Measurements from ENCODE around the gene PALD1. TPM values are rescaled to one million over a fixed set of nuclear protein-coding genes. Genes with fewer than 3 reads are reported as not detected.
"Not testable (repeated sequence)": the region's sequence is repeated elsewhere in the genome, so short reads cannot be mapped to it uniquely, and the experiment has no call there.

PALD1 gene
- total and polyA plus RNA-seq, 2 of the 4 experiments (the other 2 are of a cell fraction): 0.12 to 0.18 TPM

DNA sequence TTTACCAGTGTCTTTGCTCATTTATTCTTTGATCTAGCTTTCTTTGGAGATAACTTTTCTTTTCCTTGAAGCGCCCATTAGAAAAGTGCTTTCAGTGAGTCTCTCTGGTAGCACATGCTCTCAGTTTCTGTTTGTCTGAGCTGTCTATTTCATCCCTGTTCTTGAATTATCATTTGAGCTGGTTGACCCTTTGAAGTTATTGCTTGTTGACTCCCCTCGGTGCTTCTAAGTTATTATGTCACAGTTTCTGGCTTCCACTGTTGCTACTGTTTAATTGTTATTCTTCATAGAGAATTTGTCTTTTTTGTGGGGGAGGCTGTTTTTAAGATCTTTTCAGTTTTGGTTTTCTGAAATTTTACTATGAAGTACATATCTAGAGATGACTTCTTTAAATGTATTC, 135.4 kb downstream of the PALD1 start:
- H4K5ac ChIP-seq (ENCODE audit: low read depth, low read length): no peak overlapping the region
- no TSS peak for BruUV-seq (replicated peaks)
- no peak overlapping the region for H2AK5ac ChIP-seq (ENCODE audit: low read depth, low read length)
- no peaks in the 10 kb centered on the region for H3K4me1 ChIP-seq (ENCODE audit: control insufficient read depth, insufficient read depth, low read length)
- H2BK15ac ChIP-seq (ENCODE audit: low read depth, low read length): no peak overlapping the region
- no peak overlapping the region for H3K4me2 ChIP-seq (ENCODE audit: low read depth, low read length)
- ATAC-seq (ENCODE audit: low read depth) (no peak), DNase-seq (no peak)
- ChIA-PET POLR2A (ENCODE audit: unreplicated experiment) (no interaction called here), CTCF (no interaction called here)
- TF ChIP-seq SMC3 (IDR thresholded peaks at IDR 0.05; ENCODE audit: low read depth, low read length): no peak
- TF ChIP-seq, protein P1, sequence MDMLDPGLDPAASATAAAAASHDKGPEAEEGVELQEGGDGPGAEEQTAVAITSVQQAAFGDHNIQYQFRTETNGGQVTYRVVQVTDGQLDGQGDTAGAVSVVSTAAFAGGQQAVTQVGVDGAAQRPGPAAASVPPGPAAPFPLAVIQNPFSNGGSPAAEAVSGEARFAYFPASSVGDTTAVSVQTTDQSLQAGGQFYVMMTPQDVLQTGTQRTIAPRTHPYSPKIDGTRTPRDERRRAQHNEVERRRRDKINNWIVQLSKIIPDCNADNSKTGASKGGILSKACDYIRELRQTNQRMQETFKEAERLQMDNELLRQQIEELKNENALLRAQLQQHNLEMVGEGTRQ (IDR thresholded peaks at IDR 0.05; ENCODE audit: low read depth, low read length): no peak
- no peak for TF ChIP-seq FOS (IDR thresholded peaks at IDR 0.05; ENCODE audit: low read depth, low read length)
- TF ChIP-seq RAD21 (IDR thresholded peaks at IDR 0.05; ENCODE audit: low read length): no peak
- no peak overlapping the region for H2AFZ ChIP-seq (replicated peaks; ENCODE audit: low read length, poor library complexity)
- no peaks in the 10 kb centered on the region for H3K79me1 ChIP-seq (ENCODE audit: low read depth in 1 of 2, low read length in 2 of 2)
- dilution Hi-C loops (cut with HindIII; ENCODE audit: low sequenced_read_pairs, unreplicated experiment): no loop called here
- in situ Hi-C loops (cut with MboI; ENCODE audit: low sequenced_read_pairs): no loop called here
- no peak overlapping the region for H3K18ac ChIP-seq (ENCODE audit: low read depth, low read length)
- no peak overlapping the region for H3K27ac ChIP-seq (ENCODE audit: insufficient read depth, low read length)
- H2AK9ac ChIP-seq (replicated peaks; ENCODE audit: low read depth, low read length, poor library complexity): no peak overlapping the region
- no peak overlapping the region for H2BK120ac ChIP-seq (ENCODE audit: low read depth, low read length)
- intact Hi-C loops (cut with micrococcal nuclease): no loop called here
- no peak overlapping the region for H3K23ac ChIP-seq (ENCODE audit: low read depth, low read length)
- H4K20me1 ChIP-seq (ENCODE audit: insufficient read depth, low read length): no peaks in the 10 kb centered on the region
- H3K4ac ChIP-seq (ENCODE audit: low read depth, low read length): no peak overlapping the region
- H3K9ac ChIP-seq (ENCODE audit: low read depth, low read length): no peak overlapping the region
- no peak overlapping the region for H4K91ac ChIP-seq (ENCODE audit: insufficient read depth, low read depth, low read length)
- H3K4me3 ChIP-seq (ENCODE audit: insufficient read depth, low read depth, low read length): no peak overlapping the region
- no peaks in the 10 kb centered on the region for H3K36me3 ChIP-seq (ENCODE audit: control insufficient read depth, insufficient read depth, low read length)
- H3K9me3 ChIP-seq (ENCODE audit: control insufficient read depth, insufficient read depth, low read length): no peaks in the 10 kb centered on the region; the same call in 1 of the 2 replicates
- no peaks in the 10 kb centered on the region for H3K9me1 ChIP-seq (ENCODE audit: insufficient read depth, low read length)
- H4K8ac ChIP-seq (ENCODE audit: low read depth in 2 of 2, low read length in 2 of 2): no peak overlapping the region
- H2BK20ac ChIP-seq (ENCODE audit: low read depth, low read length): no peak overlapping the region
- no peak overlapping the region for H3K56ac ChIP-seq (ENCODE audit: extremely low read depth, insufficient read depth, low read length)
- H2BK5ac ChIP-seq (ENCODE audit: low read depth, low read length, poor library complexity, severe bottlenecking): no peak overlapping the region
- H3K27me3 ChIP-seq (ENCODE audit: control insufficient read depth, insufficient read depth, low read length): peaks cover 3% of the 10 kb centered on the region
- WGBS, 2 experiments (ENCODE audit: extremely low coverage in 2 of 2, insufficient read length in 1 of 2): no CpG with 5 or more reads among the region's 2 CpGs
- H3K14ac ChIP-seq (replicated peaks; ENCODE audit: low read depth, low read length): no peak overlapping the region

DNA sequence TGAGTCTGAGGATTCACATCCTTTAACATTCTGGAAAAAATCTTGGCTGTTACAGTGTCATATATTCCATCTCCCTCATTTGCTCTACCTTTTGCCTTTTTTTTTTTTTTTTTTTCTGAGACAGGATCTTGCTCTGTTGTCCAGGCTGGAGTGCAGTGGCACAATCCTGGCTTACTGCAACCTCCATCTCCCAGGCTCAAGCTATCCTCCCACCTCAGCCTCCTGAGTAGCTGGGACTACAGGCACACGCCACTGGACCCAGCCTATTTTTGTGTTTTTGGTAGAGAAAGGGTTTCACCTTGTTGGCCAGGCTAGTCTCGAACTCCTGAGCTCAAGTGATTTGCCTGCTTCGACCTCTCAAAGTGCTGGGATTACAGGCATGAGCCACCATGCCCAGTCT, 135.8 kb downstream of the PALD1 start:
- H3K9ac ChIP-seq (ENCODE audit: low read depth, low read length); H4K5ac ChIP-seq (ENCODE audit: low read depth, low read length); H3K27me3 ChIP-seq (ENCODE audit: control insufficient read depth, insufficient read depth, low read length); H3K27ac ChIP-seq (ENCODE audit: insufficient read depth, low read length); H4K20me1 ChIP-seq (ENCODE audit: insufficient read depth, low read length); intact Hi-C loops (cut with micrococcal nuclease); H3K4me2 ChIP-seq (ENCODE audit: low read depth, low read length); H2BK120ac ChIP-seq (ENCODE audit: low read depth, low read length); H3K4me1 ChIP-seq (ENCODE audit: control insufficient read depth, insufficient read depth, low read length); H4K91ac ChIP-seq (ENCODE audit: insufficient read depth, low read depth, low read length); H3K79me1 ChIP-seq (ENCODE audit: low read depth in 1 of 2, low read length in 2 of 2); CTCF ChIA-PET; H2AK9ac ChIP-seq (replicated peaks; ENCODE audit: low read depth, low read length, poor library complexity); in situ Hi-C loops (cut with MboI; ENCODE audit: low sequenced_read_pairs); dilution Hi-C loops (cut with HindIII; ENCODE audit: low sequenced_read_pairs, unreplicated experiment); H4K8ac ChIP-seq (ENCODE audit: low read depth in 2 of 2, low read length in 2 of 2); H2BK5ac ChIP-seq (ENCODE audit: low read depth, low read length, poor library complexity, severe bottlenecking); H2BK20ac ChIP-seq (ENCODE audit: low read depth, low read length); H3K56ac ChIP-seq (ENCODE audit: extremely low read depth, insufficient read depth, low read length); H3K9me1 ChIP-seq (ENCODE audit: insufficient read depth, low read length); H3K18ac ChIP-seq (ENCODE audit: low read depth, low read length); H3K23ac ChIP-seq (ENCODE audit: low read depth, low read length); H3K36me3 ChIP-seq (ENCODE audit: control insufficient read depth, insufficient read depth, low read length); DNase-seq; H2AFZ ChIP-seq (replicated peaks; ENCODE audit: low read length, poor library complexity); H2BK15ac ChIP-seq (ENCODE audit: low read depth, low read length); H3K4ac ChIP-seq (ENCODE audit: low read depth, low read length); POLR2A ChIA-PET (ENCODE audit: unreplicated experiment); H2AK5ac ChIP-seq (ENCODE audit: low read depth, low read length); H3K9me3 ChIP-seq (ENCODE audit: control insufficient read depth, insufficient read depth, low read length); H3K14ac ChIP-seq (replicated peaks; ENCODE audit: low read depth, low read length); BruUV-seq (replicated peaks); ATAC-seq (ENCODE audit: low read depth); H3K4me3 ChIP-seq (ENCODE audit: insufficient read depth, low read depth, low read length): not testable (repeated sequence)
- no CpG with 5 or more reads among the region's 3 CpGs for WGBS, 2 experiments (ENCODE audit: extremely low coverage in 2 of 2, insufficient read length in 1 of 2)

Measured in IMR-90 (cell line).